NCI-H2227 (cell line): ENCODE measurements around the gene SPTB.

Experiments used
- DNase-seq: peaks from one replicate; lab custom pipeline; 2025; ENCODE audit not compliant: unreplicated experiment; lab: John Stamatoyannopoulos, UW

Gene SPTB

GRCh38 chr14:64698903-64699302 is 180.8 kb downstream of the SPTB start:
- DNase-seq = no peak

- peak; percentile 19 for DNase-seq
These were observed 183.3 kb downstream of the SPTB start for GRCh38 chr14:64696355-64696857.
